Epithelial cell of esophagus (primary cell): ENCODE results near the gene RPS13.
"Not testable (repeated sequence)": the region's sequence is repeated elsewhere in the genome, so short reads cannot be mapped to it uniquely, and the experiment has no call there.

ENCODE experiments used
- DNase-seq: peaks from one replicate; pipeline ENCODE4 v3.0.0; 2010; ENCODE audit warnings: low read depth
- H3K4me3 ChIP-seq: 2 replicates; pipeline ENCODE4 v1.5.1; 2011; ENCODE audit warnings: mild to moderate bottlenecking, low read length, control low read depth
- TF ChIP-seq, protein P1 (sequence below): IDR thresholded peaks from 2 replicates; pipeline ENCODE4 v1.5.1; 2011; ENCODE audit warnings: low read depth, mild to moderate bottlenecking, low read length, control low read depth, inconsistent platforms; ENCODE audit not compliant: insufficient read depth; ENCODE audit errors: missing control alignments

Gene RPS13

GRCh38 chr11:17077520-17078401 lies at the start of gene RPS13:
TSS of gene RPS13 (minus strand) at chr11:17077667. CDS start at chr11:17077641, 26 bp downstream.
- DNase-seq = peak; percentile 99
- TF ChIP-seq, protein P1, sequence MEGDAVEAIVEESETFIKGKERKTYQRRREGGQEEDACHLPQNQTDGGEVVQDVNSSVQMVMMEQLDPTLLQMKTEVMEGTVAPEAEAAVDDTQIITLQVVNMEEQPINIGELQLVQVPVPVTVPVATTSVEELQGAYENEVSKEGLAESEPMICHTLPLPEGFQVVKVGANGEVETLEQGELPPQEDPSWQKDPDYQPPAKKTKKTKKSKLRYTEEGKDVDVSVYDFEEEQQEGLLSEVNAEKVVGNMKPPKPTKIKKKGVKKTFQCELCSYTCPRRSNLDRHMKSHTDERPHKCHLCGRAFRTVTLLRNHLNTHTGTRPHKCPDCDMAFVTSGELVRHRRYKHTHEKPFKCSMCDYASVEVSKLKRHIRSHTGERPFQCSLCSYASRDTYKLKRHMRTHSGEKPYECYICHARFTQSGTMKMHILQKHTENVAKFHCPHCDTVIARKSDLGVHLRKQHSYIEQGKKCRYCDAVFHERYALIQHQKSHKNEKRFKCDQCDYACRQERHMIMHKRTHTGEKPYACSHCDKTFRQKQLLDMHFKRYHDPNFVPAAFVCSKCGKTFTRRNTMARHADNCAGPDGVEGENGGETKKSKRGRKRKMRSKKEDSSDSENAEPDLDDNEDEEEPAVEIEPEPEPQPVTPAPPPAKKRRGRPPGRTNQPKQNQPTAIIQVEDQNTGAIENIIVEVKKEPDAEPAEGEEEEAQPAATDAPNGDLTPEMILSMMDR = no peak
- peak within 1 kb of the TSS; percentile 98 for H3K4me3 ChIP-seq

GRCh38 chr11:17121981-17122380 lies 44.5 kb upstream of the RPS13 start:
- no peak overlapping the region for H3K4me3 ChIP-seq
- TF ChIP-seq, protein P1 = no peak

GRCh38 chr11:17117262-17117661 lies 39.8 kb upstream of the RPS13 start:
- no peak overlapping the region for H3K4me3 ChIP-seq
- TF ChIP-seq, protein P1 = no peak
- DNase-seq = peak; percentile 1

More at GRCh38 chr11:17121981-17122380, 44.5 kb upstream of the RPS13 start:
- no peak for DNase-seq

DNA sequence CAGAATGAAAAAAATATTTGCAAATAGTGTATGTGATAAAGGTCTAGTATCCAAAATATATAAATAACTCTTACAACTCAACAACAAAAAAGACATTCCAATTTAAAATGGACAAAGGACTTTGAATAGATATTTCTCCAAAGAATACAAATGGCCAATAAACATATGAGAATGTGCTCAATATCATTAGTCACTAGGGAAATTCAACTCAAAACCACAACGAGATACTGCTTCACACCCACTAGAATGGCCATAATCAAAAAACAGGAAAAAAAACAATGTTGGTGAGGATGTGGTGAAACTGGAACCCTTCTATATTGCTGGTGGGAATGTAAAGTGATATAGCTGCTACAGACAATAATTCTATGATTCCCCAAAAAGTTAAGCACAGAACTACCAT lies 38.6 kb upstream of the RPS13 start:
- no peak for DNase-seq
- TF ChIP-seq, protein P1 = no peak
- no peak overlapping the region for H3K4me3 ChIP-seq

DNA sequence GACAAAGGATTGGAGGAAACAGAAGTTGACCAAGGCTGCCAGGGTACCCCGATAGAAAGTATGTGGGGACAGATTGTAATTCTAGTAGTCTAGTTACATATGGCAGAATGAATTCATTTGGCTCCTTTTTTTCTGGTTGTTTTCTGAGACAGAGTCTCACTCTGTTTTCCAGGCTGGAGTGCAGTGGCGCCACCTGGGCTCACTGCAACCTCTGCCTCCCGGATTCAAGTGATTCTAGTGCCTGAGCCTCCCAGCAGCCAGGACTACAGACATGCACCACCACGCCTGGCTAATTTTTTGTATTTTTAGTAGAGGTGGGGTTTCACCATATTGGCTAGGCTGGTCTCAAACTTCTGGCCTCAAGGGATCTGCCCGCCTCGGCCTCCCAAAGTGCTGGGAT lies 30.3 kb upstream of the RPS13 start:
- peak; percentile 2 for DNase-seq
- H3K4me3 ChIP-seq = not testable (repeated sequence)
- TF ChIP-seq, protein P1 = peak; percentile 48

GRCh38 chr11:17105404-17106040 lies 28.1 kb upstream of the RPS13 start:
- DNase-seq, H3K4me3 ChIP-seq: not testable (repeated sequence)

- DNase-seq = no peak
- TF ChIP-seq, protein P1 = no peak
- no peak overlapping the region for H3K4me3 ChIP-seq
Measured at GRCh38 chr11:17102462-17102861, 25.0 kb upstream of the RPS13 start.
